Mesendoderm (in vitro differentiated cells): ENCODE results near the gene PFKFB4.

ENCODE experiments used
- DNase-seq: peaks from one replicate; pipeline ENCODE4 v3.0.0; 2013
- H2AK5ac ChIP-seq: 2 replicates; pipeline ENCODE4 v1.6.1; 2013; ENCODE audit warnings: low read length, inconsistent platforms
- H2BK120ac ChIP-seq: 2 replicates; pipeline ENCODE4 v1.6.1; 2013; ENCODE audit warnings: low read depth, mild to moderate bottlenecking, low read length, moderate library complexity, mixed read lengths
- H2BK15ac ChIP-seq: replicated peaks from 2 replicates; pipeline ENCODE4 v1.6.1; 2013; ENCODE audit warnings: low read depth, mild to moderate bottlenecking, moderate library complexity
- H2BK5ac ChIP-seq: 2 replicates; pipeline ENCODE4 v1.6.1; 2013; ENCODE audit warnings: low read length, inconsistent platforms
- H3K18ac ChIP-seq: 2 replicates; pipeline ENCODE4 v1.6.1; 2013; ENCODE audit warnings: mild to moderate bottlenecking, low read length, mixed read lengths
- H3K23ac ChIP-seq: one replicate; pipeline ENCODE4 v1.6.1; 2013; ENCODE audit warnings: low read length
- H3K27ac ChIP-seq: 2 replicates; pipeline ENCODE4 v1.5.1; 2013; ENCODE audit warnings: low read depth, mild to moderate bottlenecking, inconsistent platforms, low read length, moderate library complexity
- H3K27me3 ChIP-seq: 2 replicates; pipeline ENCODE4 v1.6.1; 2013; ENCODE audit warnings: low read length, control low read depth, mild to moderate bottlenecking, inconsistent platforms; ENCODE audit not compliant: insufficient read depth, poor library complexity
- H3K36me3 ChIP-seq: 2 replicates; pipeline ENCODE4 v1.6.1; 2013; ENCODE audit warnings: low read length, inconsistent platforms; ENCODE audit not compliant: control insufficient read depth, insufficient read depth
- H3K4ac ChIP-seq: one replicate; pipeline ENCODE4 v1.6.1; 2013; ENCODE audit warnings: low read depth, mild to moderate bottlenecking, low read length, moderate library complexity
- H3K4me1 ChIP-seq: 2 replicates; pipeline ENCODE4 v1.6.1; 2013; ENCODE audit warnings: low read depth, low read length, inconsistent platforms; ENCODE audit not compliant: control insufficient read depth
- H3K4me2 ChIP-seq: 2 replicates; pipeline ENCODE4 v1.6.1; 2013; ENCODE audit warnings: low read length
- H3K4me3 ChIP-seq: 2 replicates; pipeline ENCODE4 v1.5.1; 2013; ENCODE audit warnings: mild to moderate bottlenecking, low read length
- H3K56ac ChIP-seq: one replicate; pipeline ENCODE4 v1.6.1; 2013; ENCODE audit warnings: low read length
- H3K79me1 ChIP-seq: 2 replicates; pipeline ENCODE4 v1.6.1; 2013; ENCODE audit warnings: low read length, inconsistent platforms
- H3K79me2 ChIP-seq: 2 replicates; pipeline ENCODE4 v1.6.1; 2013; ENCODE audit warnings: mild to moderate bottlenecking, low read length; ENCODE audit not compliant: control insufficient read depth, insufficient read depth
- H3K9ac ChIP-seq: 2 replicates; pipeline ENCODE4 v1.6.1; 2013; ENCODE audit warnings: low read length, inconsistent platforms
- H4K5ac ChIP-seq: one replicate; pipeline ENCODE4 v1.6.1; 2013; ENCODE audit warnings: low read length
- H4K8ac ChIP-seq: one replicate; pipeline ENCODE4 v1.6.1; 2013; ENCODE audit warnings: low read depth, mild to moderate bottlenecking, control low read depth, low read length, moderate library complexity
- WGBS: extraction: QIAGEN DNeasy Blood & Tissue Kit; methylation state at CpG from one replicate; pipeline ENCODE4 v1.1.7; 2013; ENCODE audit warnings: low lambda C conversion rate, missing lambda C conversion rate; ENCODE audit not compliant: insufficient coverage; ENCODE audit errors: extremely low coverage; 5-methylcytosine and 5-hydroxymethylcytosine counted together

The PFKFB4 gene

DNA sequence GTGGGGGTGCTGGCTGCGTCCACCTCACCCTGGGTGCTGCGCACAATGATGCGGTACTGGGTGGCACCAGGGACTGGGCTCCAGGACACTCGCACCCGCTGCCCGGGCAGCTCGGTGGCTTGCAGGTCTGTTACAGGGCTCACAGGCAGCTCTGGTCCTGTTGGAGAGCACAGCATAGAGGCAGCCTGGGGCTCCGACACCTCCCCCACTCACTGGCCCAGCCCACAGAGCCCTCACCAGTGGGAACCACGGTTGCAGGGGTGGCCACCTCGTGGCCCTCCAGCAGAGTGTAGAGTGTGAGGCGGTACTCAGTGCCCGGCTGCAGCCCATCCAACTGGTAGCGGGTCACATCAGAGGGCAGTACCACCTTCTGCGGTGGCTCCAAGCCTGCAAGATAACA, 34.8 kb upstream of the PFKFB4 start:
- Histone ChIP-seq H3K79me2 (no peaks in the 10 kb centered on the region), H3K4me2 (no peak overlapping the region), H3K36me3 (no peaks in the 10 kb centered on the region), H2BK15ac (no peak overlapping the region), H3K18ac (no peak overlapping the region), H3K4ac (no peak overlapping the region), H2BK120ac (no peak overlapping the region), H3K27ac (no peak overlapping the region), H3K79me1 (no peaks in the 10 kb centered on the region), H3K56ac (no peak overlapping the region), H3K27me3 (no peaks in the 10 kb centered on the region), H3K4me1 (peaks cover 9% of the 10 kb centered on the region), H3K4me3 (no peak overlapping the region), H2AK5ac (no peak overlapping the region), H4K8ac (no peak overlapping the region), H3K23ac (no peak overlapping the region), H2BK5ac (no peak overlapping the region), H3K9ac (no peak overlapping the region), H4K5ac (no peak overlapping the region)
- WGBS: no CpG with 5 or more reads among the region's 14 CpGs
- DNase-seq: no peak

GRCh38 chr3:48588230-48588629, 31.6 kb upstream of the PFKFB4 start:
- no peak for DNase-seq
- no CpG with 5 or more reads among the region's 15 CpGs for WGBS

DNA sequence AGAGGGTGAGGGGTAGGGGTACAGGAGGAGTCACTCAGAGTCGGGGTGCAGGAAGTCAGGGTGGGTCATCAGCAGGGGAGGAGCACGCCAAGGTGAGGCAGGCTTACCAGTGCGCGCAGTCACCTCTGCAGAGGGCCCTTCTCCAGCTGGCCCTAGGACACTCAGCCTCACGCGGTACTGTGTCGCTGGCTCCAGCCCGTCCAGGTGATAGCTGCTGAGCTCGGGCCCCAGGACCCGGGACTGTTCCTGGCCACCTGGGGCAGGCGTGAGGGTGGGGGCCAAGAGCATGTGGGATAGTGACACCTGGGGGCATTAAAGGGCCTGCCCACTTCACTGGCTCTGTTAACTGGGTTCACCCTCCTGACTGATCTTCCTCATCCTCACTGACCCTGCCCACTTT, 31.1 kb upstream of the PFKFB4 start:
- Histone ChIP-seq H3K79me2 (no peaks in the 10 kb centered on the region), H3K4ac (no peak overlapping the region), H3K36me3 (no peaks in the 10 kb centered on the region), H2BK15ac (no peak overlapping the region), H4K5ac (no peak overlapping the region), H3K27me3 (no peaks in the 10 kb centered on the region), H3K18ac (no peak overlapping the region), H4K8ac (no peak overlapping the region), H3K79me1 (no peaks in the 10 kb centered on the region), H3K56ac (no peak overlapping the region), H3K9ac (no peak overlapping the region), H2BK120ac (no peak overlapping the region), H3K27ac (no peak overlapping the region), H3K4me2 (no peak overlapping the region), H3K4me1 (no peaks in the 10 kb centered on the region), H2BK5ac (no peak overlapping the region), H3K4me3 (no peak overlapping the region), H2AK5ac (no peak overlapping the region), H3K23ac (no peak overlapping the region)
- WGBS: no CpG with 5 or more reads among the region's 11 CpGs
- no peak for DNase-seq

More at GRCh38 chr3:48588230-48588629, 31.6 kb upstream of the PFKFB4 start:
- Histone ChIP-seq H2BK5ac (no peak overlapping the region), H3K9ac (no peak overlapping the region), H3K27ac (no peak overlapping the region), H3K4me1 (no peaks in the 10 kb centered on the region), H3K18ac (no peak overlapping the region), H2AK5ac (no peak overlapping the region), H3K36me3 (no peaks in the 10 kb centered on the region), H3K79me1 (no peaks in the 10 kb centered on the region), H3K4ac (no peak overlapping the region), H2BK15ac (no peak overlapping the region), H3K79me2 (no peaks in the 10 kb centered on the region), H3K56ac (no peak overlapping the region), H4K5ac (no peak overlapping the region), H4K8ac (no peak overlapping the region), H3K4me2 (no peak overlapping the region), H3K23ac (no peak overlapping the region), H3K27me3 (no peaks in the 10 kb centered on the region), H2BK120ac (no peak overlapping the region), H3K4me3 (no peak overlapping the region)

- Histone ChIP-seq H3K79me2 (no peaks in the 10 kb centered on the region), H2BK15ac (no peak overlapping the region), H3K4ac (no peak overlapping the region), H3K27ac (no peak overlapping the region), H2AK5ac (no peak overlapping the region), H2BK5ac (no peak overlapping the region), H3K9ac (no peak overlapping the region), H3K18ac (no peak overlapping the region), H3K4me2 (no peak overlapping the region), H4K8ac (no peak overlapping the region), H3K23ac (no peak overlapping the region), H3K4me1 (no peaks in the 10 kb centered on the region), H3K4me3 (no peak overlapping the region), H3K36me3 (no peaks in the 10 kb centered on the region), H4K5ac (no peak overlapping the region), H3K27me3 (no peaks in the 10 kb centered on the region), H3K56ac (no peak overlapping the region), H3K79me1 (no peaks in the 10 kb centered on the region), H2BK120ac (no peak overlapping the region)
- no peak for DNase-seq
- WGBS: no CpG with 5 or more reads among the region's 8 CpGs
Observed at GRCh38 chr3:48585411-48585810, 28.8 kb upstream of the PFKFB4 start.

DNA sequence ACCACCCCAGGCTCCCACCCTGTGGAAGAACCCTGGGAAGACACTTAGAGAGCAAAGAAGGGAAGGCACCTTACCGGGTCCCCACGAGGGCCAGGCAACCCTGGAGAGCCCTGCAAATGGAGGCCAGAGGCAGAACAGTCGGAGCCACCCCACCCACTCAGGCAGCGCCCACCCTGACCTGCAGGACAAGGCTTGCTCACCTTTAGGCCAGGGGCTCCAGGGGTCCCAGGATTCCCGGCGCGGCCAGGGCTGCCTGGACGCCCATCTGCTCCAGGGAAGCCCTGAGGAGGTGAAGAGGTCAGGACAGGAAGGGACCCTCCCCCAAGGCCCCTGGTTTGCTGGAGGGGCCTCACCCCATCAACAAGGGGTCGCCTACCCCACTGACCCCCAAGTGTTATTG, 28.2 kb upstream of the PFKFB4 start:
- Histone ChIP-seq H3K4me3 (no peak overlapping the region), H2BK120ac (no peak overlapping the region), H2BK15ac (no peak overlapping the region), H3K4me2 (no peak overlapping the region), H3K27ac (no peak overlapping the region), H3K56ac (no peak overlapping the region), H3K79me1 (no peaks in the 10 kb centered on the region), H4K5ac (no peak overlapping the region), H2BK5ac (no peak overlapping the region), H3K27me3 (no peaks in the 10 kb centered on the region), H3K36me3 (no peaks in the 10 kb centered on the region), H4K8ac (no peak overlapping the region), H3K4me1 (no peaks in the 10 kb centered on the region), H3K4ac (no peak overlapping the region), H3K79me2 (no peaks in the 10 kb centered on the region), H3K23ac (no peak overlapping the region), H2AK5ac (no peak overlapping the region), H3K18ac (no peak overlapping the region), H3K9ac (no peak overlapping the region)
- WGBS: no CpG with 5 or more reads among the region's 9 CpGs
- no peak for DNase-seq

DNA sequence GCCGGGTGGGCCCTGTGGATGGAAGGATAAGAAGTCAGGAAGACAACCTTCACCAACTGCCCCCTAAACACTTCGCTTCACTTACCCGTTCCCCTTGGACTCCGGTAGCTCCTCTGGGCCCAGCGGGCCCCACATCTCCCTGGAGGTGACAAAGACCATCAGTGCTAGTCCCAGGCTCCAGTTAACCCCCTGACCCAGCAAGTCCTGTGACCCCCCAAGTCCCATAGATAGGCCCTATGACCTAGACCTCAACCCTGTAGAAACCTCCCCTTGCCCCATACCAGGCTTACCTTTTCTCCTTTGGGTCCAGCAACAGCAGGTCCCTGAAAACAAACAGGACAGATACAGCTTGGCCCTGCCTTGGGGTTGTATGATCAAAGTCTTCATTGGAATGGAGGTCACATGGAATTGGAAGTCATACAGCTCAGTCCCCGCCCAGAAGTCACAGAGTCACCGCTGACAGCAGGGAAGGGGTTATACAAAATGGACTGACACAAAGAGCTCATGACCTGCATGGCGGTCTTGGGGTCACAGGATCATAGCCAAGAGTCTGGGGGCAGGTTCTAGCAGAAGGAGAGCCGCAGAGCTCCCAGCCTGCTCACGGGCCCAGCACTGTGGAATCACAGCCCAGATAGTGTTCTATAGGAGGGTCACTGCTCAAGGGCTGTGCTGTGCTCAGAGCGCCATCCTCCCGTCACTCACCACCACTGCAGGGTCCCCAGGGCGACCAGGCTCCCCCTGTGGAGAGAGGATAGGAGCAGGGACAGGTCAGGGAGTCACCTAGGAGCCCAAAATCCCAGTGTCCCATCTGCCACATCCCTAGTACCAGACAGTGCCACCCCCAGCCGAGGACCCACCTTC, 25.2 kb upstream of the PFKFB4 start:
- Histone ChIP-seq H3K9ac (no peak overlapping the region), H3K36me3 (peaks cover 5% of the 10 kb centered on the region), H4K8ac (no peak overlapping the region), H2AK5ac (no peak overlapping the region), H2BK15ac (no peak overlapping the region), H3K4me1 (no peaks in the 10 kb centered on the region), H4K5ac (no peak overlapping the region), H3K79me2 (no peaks in the 10 kb centered on the region), H3K18ac (no peak overlapping the region), H3K27ac (no peak overlapping the region), H3K4me2 (no peak overlapping the region), H3K4me3 (no peak overlapping the region), H3K56ac (no peak overlapping the region), H2BK5ac (no peak overlapping the region), H3K79me1 (no peaks in the 10 kb centered on the region), H2BK120ac (no peak overlapping the region), H3K27me3 (no peaks in the 10 kb centered on the region), H3K4ac (no peak overlapping the region), H3K23ac (no peak overlapping the region)
- DNase-seq: no peak
- no CpG with 5 or more reads among the region's 14 CpGs for WGBS
